DND-41 (cell line): Measurements from ENCODE around the gene SYTL2.

Source experiments
- EZH2 ChIP-seq: IDR thresholded peaks from 3 replicates; pipeline ENCODE4 v1.6.1; 2012; ENCODE audit warnings: borderline replicate concordance, low read depth, mild to moderate bottlenecking, moderate library complexity, low read length, inconsistent platforms; ENCODE audit not compliant: severe bottlenecking
- TF ChIP-seq, protein P1 (sequence below): IDR thresholded peaks from 2 replicates; pipeline ENCODE4 v1.5.1; 2012; ENCODE audit warnings: borderline replicate concordance, low read length, moderate library complexity, mild to moderate bottlenecking; ENCODE audit not compliant: poor library complexity, severe bottlenecking; ENCODE audit errors: extremely low read depth

DNA sequence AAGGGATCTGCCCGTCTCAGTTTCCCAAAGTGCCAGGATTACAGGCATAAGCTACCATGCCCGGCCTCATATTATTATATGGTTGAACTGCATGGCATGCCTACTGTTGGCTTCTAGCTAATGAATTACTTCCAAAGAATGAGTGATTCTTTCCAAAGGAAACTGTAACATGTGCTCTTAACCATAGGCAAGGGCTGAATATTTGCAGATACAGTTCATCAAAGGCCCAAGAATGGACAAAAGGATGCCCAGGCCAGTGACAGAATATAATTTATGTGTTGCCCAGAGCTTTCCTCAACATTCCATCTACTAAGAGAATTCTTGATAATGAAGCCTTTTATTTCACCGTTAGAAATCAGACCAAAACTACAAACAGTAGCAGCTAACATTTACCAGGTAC, 98.0 kb downstream of the SYTL2 start:
- TF ChIP-seq, protein P1, sequence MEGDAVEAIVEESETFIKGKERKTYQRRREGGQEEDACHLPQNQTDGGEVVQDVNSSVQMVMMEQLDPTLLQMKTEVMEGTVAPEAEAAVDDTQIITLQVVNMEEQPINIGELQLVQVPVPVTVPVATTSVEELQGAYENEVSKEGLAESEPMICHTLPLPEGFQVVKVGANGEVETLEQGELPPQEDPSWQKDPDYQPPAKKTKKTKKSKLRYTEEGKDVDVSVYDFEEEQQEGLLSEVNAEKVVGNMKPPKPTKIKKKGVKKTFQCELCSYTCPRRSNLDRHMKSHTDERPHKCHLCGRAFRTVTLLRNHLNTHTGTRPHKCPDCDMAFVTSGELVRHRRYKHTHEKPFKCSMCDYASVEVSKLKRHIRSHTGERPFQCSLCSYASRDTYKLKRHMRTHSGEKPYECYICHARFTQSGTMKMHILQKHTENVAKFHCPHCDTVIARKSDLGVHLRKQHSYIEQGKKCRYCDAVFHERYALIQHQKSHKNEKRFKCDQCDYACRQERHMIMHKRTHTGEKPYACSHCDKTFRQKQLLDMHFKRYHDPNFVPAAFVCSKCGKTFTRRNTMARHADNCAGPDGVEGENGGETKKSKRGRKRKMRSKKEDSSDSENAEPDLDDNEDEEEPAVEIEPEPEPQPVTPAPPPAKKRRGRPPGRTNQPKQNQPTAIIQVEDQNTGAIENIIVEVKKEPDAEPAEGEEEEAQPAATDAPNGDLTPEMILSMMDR = no peak
- no peak for TF ChIP-seq EZH2
